GM06990 (cell line): ENCODE measurements around the gene LIPC.

Experiments
- DNase-seq: peaks from one replicate; pipeline ENCODE4 v3.0.0-alpha.2; 2011; ENCODE audit not compliant: insufficient read length; ENCODE audit errors: extremely low read depth
- H3K27me3 ChIP-seq: replicated peaks from 2 replicates; pipeline ENCODE4 v1.6.0; 2011; ENCODE audit warnings: low read length; ENCODE audit not compliant: control insufficient read depth, insufficient read depth
- H3K36me3 ChIP-seq: 2 replicates; pipeline ENCODE4 v1.5.1; 2011; ENCODE audit warnings: low read length; ENCODE audit not compliant: control insufficient read depth, insufficient read depth
- H3K4me3 ChIP-seq: replicated peaks from 2 replicates; pipeline ENCODE4 v1.5.1; 2011; ENCODE audit warnings: low read depth, mild to moderate bottlenecking, control low read depth, low read length
- CTCF ChIP-seq: IDR thresholded peaks from 2 replicates; pipeline ENCODE4 v1.5.1; 2011; ENCODE audit warnings: low read length, control low read depth, mild to moderate bottlenecking, inconsistent platforms; ENCODE audit not compliant: insufficient read depth, poor library complexity, severe bottlenecking

The LIPC gene

DNA sequence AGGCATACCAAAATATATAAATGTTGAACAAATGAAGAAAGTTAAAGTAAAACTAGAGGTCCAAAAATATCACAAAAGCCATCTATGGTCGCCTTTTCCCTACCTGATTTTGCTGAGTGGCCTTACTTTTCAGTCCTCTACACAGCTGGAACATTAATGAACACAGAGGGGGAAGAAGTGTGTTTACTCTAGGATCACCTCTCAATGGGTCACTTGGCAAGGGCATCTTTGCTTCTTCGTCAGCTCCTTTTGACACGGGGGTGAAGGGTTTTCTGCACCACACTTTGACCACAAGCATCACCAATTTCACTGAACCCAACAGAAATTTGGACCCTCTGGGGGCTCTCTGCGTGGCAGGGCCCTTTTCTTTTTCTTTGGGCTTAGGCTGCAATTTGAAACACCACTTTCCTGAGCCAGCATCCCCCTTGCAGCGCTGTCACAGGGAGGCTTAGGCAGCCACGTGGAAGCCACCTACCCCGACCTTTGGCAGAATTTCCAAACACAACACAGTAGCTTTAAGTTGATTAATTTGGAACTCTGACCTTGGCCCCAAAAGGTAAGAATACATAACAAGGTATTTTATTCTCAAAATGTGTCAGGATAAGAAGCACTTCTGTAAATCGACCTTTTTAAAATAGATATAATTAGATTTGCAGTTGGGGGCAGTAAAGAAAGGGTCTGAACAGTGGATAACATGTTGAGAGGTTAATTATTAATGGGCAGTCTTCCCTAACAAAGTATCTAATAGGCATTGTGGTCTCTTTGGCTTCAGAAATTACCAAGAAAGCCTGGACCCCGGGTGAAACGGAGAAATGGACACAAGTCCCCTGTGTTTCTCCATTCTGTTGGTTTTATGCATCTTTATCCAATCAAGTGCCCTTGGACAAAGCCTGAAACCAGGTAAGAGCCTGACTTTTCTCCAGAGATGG lies at the start of gene LIPC:
Gene LIPC, plus strand, starts transcription at position 771 of the 929 bp plus-strand sequence. Its CDS starts 42 bp downstream, at position 813.
- no peak for TF ChIP-seq CTCF
- DNase-seq: no peak
- no peaks in the 10 kb centered on the region for H3K36me3 ChIP-seq
- H3K27me3 ChIP-seq: no peaks in the 10 kb centered on the region
- no peak within 1 kb of the TSS for H3K4me3 ChIP-seq

- H3K27me3 ChIP-seq: no peaks in the 10 kb centered on the region
- no peak for TF ChIP-seq CTCF
- H3K36me3 ChIP-seq: no peaks in the 10 kb centered on the region
- H3K4me3 ChIP-seq: no peak overlapping the region
- DNase-seq: no peak
Observed at GRCh38 chr15:58383876-58384275, 47.9 kb upstream of the LIPC start.

- TF ChIP-seq CTCF: no peak
- no peaks in the 10 kb centered on the region for H3K36me3 ChIP-seq
- H3K4me3 ChIP-seq: no peak overlapping the region
- no peak for DNase-seq
- no peaks in the 10 kb centered on the region for H3K27me3 ChIP-seq
Observed at GRCh38 chr15:58384667-58385066, 47.1 kb upstream of the LIPC start.

- no peaks in the 10 kb centered on the region for H3K27me3 ChIP-seq
- H3K4me3 ChIP-seq: no peak overlapping the region
- TF ChIP-seq CTCF: no peak
- no peaks in the 10 kb centered on the region for H3K36me3 ChIP-seq
- DNase-seq: no peak
Observed at GRCh38 chr15:58386081-58386480, 45.7 kb upstream of the LIPC start.

GRCh38 chr15:58386641-58387040 lies 45.1 kb upstream of the LIPC start:
- Histone ChIP-seq H3K4me3 (no peak overlapping the region), H3K27me3 (no peaks in the 10 kb centered on the region), H3K36me3 (no peaks in the 10 kb centered on the region)
- no peak for DNase-seq
- no peak for TF ChIP-seq CTCF
